HG03520 (cell line): ENCODE measurements around the gene ARHGAP6.

Experiments
- ATAC-seq: cut with Tn5 transposase; IDR thresholded peaks from one replicate; pipeline ENCODE4 v1.9.1; 2021; ENCODE audit warnings: mild to moderate bottlenecking, moderate library complexity; ENCODE audit not compliant: unreplicated experiment

Gene ARHGAP6, protein sequence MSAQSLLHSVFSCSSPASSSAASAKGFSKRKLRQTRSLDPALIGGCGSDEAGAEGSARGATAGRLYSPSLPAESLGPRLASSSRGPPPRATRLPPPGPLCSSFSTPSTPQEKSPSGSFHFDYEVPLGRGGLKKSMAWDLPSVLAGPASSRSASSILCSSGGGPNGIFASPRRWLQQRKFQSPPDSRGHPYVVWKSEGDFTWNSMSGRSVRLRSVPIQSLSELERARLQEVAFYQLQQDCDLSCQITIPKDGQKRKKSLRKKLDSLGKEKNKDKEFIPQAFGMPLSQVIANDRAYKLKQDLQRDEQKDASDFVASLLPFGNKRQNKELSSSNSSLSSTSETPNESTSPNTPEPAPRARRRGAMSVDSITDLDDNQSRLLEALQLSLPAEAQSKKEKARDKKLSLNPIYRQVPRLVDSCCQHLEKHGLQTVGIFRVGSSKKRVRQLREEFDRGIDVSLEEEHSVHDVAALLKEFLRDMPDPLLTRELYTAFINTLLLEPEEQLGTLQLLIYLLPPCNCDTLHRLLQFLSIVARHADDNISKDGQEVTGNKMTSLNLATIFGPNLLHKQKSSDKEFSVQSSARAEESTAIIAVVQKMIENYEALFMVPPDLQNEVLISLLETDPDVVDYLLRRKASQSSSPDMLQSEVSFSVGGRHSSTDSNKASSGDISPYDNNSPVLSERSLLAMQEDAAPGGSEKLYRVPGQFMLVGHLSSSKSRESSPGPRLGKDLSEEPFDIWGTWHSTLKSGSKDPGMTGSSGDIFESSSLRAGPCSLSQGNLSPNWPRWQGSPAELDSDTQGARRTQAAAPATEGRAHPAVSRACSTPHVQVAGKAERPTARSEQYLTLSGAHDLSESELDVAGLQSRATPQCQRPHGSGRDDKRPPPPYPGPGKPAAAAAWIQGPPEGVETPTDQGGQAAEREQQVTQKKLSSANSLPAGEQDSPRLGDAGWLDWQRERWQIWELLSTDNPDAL (N-terminal part only)

GRCh38 chrX:11665168-11666111, at the start of gene ARHGAP6:
ARHGAP6 (minus strand) TSS chrX:11665920; CDS start chrX:11664828, 1,092 bp downstream.
- ATAC-seq, result no peak

DNA sequence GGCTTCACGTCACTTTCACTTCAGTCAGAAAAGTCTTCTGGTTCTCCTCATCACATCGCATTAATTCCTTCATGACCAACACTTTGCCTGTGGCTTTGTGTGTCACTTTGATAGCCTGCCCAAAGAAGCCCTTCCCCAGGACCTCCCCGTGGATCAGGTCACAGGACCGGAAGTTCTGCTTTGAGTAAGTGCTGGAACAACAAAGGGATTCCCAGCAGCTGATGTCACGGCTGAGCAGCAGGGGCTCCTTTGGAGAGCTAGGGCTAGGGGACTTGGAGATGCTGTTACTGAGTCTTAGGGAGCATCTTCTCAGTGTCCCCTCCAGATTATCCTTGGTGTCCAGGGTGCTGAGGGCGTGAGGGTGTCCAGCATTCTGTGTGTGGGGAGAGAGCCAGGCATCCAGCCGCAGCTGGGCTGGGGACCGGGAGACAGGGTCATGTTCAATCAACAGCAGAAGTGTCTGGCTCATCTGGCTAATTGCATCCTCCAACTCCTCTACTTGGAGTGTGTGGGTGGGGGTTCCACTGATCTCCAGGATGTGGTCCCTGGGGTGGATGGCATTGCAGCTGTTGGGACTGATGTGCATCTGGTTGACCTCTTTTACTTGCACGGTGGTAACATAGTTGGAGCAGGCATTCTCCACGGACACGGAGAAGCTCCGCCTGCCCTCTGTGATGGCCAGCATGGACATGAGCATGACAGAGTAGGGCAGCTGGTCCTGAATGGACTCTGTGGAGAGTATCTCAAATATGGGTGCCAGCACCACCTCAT, 39.2 kb upstream of the ARHGAP6 start:
- ATAC-seq, result no peak

DNA sequence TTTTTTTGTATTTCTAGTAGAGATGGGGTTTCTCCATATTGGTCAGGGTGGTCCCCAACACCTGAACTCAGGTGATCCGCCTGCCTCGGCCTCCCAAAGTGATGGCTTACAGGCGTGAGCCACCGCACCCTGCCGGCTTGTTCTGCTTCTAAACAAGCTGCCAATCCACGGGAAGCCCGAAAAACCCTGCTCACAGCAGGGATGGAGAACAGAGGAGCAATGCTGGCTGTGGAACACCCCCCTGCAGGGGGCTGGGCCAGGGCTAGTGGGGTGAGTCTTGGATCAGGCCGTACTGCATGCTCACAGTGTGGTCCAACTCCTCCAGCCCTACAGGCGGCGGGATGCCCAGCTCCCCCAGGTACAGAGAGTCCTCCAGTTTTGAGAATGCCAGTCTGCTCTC, 38.1 kb upstream of the ARHGAP6 start:
- no peak for ATAC-seq

GRCh38 chrX:11702965-11703631, 37.4 kb upstream of the ARHGAP6 start:
- no peak for ATAC-seq

- ATAC-seq, result no peak
These were observed 36.7 kb upstream of the ARHGAP6 start for GRCh38 chrX:11702420-11702819.

- no peak for ATAC-seq
These were observed 33.0 kb upstream of the ARHGAP6 start for GRCh38 chrX:11698702-11699101.

- ATAC-seq, result no peak
These were observed 22.5 kb upstream of the ARHGAP6 start for GRCh38 chrX:11688201-11688600.

DNA sequence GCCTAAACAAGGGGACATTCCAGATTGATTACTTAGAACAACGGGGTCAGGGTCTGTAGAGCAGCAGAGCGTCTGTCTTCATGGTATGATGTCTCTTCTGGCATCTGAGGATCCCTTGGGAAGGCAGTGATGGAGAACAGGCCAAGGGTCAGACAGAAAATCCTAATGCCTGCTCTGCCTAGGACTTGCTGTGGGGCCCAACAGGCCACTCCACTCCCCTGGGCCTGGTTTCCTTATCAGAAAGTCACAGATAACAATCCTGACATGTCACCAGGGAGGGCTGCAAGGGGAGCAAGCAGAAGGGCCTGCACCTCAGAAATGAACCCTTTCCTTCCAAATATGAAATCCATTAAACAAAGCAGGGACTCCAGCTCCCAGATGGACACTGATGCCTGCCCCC, 21.4 kb upstream of the ARHGAP6 start:
- no peak for ATAC-seq

- ATAC-seq, result no peak
These were observed 17.3 kb upstream of the ARHGAP6 start for GRCh38 chrX:11683057-11683456.

- no peak for ATAC-seq
These were observed 12.4 kb upstream of the ARHGAP6 start for GRCh38 chrX:11678158-11678557.

GRCh38 chrX:11672213-11672612, 6.5 kb upstream of the ARHGAP6 start:
- ATAC-seq, result no peak

DNA sequence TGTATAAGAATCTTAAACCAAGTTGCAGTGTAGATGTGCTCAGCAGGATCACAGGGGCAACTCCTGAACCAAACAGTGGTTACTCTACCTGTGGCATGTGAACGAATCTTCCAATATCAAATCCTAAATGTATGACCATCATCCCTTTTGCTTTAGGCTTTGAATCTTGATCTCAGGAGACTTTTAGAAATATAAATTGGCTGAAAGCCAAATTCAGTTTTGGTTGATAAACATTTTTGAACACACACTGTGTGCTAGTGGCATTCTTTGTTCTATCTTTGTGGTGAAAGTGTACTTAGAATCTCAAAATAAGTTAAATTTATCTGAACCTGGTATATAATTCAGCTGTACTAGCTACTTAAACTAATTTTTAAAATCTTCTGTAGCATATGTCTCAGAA, 4.6 kb upstream of the ARHGAP6 start:
- ATAC-seq, result no peak

DNA sequence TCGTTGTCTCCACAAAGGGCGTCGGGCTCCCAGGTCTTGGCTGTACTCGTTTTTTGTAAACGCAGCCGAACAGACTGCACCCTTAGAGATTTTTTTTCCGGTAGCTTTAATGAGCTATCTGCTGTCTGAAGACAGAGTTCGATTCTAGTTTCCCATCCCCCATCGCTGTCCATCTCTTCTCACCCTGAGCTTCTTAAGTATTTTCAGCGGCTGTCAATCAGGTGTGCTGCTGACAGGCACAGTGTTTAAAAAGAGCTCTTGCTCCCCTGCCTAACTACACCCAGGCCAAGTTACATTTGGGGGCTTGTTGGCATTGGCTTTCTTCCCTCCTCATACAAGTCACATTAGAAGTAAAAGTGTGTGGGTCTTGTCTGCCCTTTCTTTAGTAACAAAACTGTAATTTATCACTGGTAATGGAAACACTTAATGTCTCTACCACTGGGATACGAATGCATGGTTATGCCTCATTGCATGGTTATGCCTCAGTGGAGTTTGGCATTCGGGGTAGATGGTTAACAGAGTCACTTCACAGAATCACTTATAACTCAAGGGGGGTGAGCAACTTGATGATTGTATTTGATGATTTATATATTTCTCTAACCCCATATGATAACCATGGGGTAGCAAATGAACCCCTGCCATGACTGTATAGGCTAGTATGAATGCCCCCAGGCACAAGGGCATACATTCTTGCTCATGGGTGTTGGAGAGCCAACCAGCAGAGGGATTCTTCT, 1.4 kb upstream of the ARHGAP6 start:
- no peak for ATAC-seq

- no peak for ATAC-seq
These were observed 444 bp upstream of the ARHGAP6 start for GRCh38 chrX:11666164-11666563.

DNA sequence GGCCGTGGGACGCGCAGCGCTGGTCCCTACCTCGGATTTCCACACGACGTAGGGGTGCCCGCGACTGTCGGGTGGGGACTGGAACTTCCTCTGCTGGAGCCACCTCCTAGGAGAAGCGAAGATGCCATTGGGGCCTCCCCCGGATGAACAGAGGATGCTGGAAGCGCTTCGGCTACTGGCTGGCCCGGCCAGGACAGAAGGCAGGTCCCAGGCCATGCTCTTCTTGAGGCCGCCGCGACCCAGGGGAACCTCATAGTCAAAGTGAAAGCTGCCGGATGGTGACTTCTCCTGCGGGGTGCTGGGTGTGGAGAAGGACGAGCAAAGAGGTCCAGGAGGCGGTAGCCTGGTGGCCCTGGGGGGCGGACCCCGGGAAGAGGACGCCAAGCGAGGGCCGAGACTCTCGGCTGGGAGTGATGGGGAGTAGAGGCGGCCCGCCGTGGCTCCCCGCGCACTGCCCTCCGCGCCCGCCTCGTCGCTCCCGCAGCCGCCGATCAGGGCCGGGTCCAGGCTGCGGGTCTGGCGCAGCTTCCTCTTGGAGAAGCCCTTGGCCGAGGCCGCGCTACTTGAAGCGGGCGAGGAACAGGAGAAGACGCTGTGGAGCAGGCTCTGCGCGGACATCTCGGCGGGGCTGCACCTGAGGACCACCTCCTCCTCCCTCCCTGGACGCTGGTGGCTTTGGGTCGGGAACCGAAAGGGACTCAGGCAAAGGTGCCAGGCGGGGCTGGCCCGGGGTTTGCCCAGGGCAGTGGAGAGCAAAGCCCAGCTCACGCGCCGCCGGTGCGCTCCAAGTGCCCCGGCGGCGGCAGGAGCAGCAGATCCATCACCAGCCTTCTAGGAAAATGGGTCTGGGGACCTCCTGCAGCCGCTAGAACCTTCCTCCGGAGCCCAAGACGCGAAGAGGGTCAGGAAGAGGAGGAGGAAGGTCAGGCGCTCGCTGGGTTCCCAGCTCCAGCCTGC, 1.2 kb downstream of the ARHGAP6 start:
- no peak for ATAC-seq

DNA sequence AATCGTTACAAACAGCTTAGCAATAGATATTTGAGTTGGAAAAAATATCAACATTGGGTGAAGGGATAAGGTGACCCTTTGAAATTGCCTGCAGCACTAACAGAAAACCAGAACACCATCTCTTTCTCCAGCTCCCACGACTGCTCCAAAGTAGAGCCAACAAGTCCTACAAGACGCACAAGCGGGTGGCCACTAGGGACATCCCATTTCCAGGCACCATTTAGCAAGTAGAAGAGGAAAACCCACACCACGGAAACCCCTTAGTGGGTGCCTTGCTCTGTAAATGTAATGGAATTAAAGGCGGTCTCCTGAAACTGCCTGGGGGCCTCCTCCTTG, 1.9 kb downstream of the ARHGAP6 start:
- ATAC-seq, result no peak

DNA sequence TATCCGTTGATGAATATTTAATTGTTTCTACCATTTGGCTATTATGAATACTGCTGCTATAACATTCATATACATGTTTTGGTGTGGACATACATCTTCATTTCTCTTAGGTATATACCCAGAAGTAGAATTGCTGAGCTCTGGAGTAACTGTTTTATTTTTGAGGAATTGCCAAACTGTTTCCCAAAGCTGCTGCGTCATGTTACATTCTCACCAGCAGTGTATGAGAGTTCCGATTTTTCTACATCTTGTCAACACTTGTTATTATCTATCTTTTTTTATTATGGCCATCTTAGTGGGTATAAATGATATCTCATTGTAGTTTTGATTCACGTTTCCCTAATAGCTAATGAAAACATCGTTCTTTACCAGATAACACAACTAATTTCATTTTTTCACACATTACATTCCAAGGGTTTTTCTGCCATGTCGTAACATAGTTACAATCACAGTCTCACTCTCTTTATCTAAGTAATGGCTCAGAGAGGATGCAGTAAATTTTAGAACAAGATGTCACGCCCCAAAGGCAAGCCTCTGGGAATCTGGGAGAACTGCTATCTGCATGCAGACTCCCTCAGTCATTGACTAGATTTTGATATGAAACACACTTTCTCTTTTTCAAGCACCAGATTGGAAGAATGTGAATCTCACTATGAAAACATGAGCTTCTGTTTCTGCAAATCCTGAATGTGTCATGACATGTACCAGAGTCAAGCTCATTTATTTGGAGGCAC, 10.3 kb downstream of the ARHGAP6 start:
- ATAC-seq, result no peak
